ENCODE data around the gene IL23A. TPM values are rescaled to one million over a fixed set of nuclear protein-coding genes. Genes with fewer than 3 reads are reported as not detected.
A peak's percentile ranks its signal among the peaks of the same experiment; 100 is the strongest.
"Not testable (repeated sequence)": the region's sequence is repeated elsewhere in the genome, so short reads cannot be mapped to it uniquely, and the experiment has no call there.

Gene IL23A
- total and polyA plus RNA-seq, 2 experiments from 2014 or later, result 0.31 TPM; not detected in 1

DNA sequence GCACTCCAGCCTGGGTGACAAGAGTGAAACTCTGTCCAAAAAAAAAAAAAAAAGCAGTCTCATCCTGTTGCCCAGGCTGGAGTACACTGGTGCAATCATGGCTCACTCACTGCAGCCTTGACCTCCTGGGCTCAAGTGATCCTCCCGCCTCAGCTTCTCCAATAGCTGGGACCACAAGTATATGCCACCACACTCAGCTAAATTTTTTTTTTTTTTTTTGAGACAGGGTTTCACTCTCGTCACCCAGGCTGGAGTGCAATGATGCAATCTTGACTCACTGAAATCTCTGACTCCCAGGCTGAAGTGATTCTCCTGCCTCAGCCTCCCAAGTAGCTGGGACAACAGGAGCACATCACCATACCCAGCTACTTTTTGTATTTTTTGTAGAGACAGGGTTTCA, 17.7 kb upstream of the IL23A start:
- Histone ChIP-seq H3K4me3 (no peak overlapping the region), H3K9ac (no peak overlapping the region), H3K9me2 (ENCODE audit: insufficient read depth) (no peaks in the 10 kb centered on the region), H3K27ac (no peak overlapping the region), H4K20me1 (ENCODE audit: insufficient read depth) (no peaks in the 10 kb centered on the region), H3K4me1 (ENCODE audit: insufficient read depth) (peaks cover 8% of the 10 kb centered on the region; the same call in 1 of the 2 replicates), H3K36me3 (ENCODE audit: low read depth) (no peaks in the 10 kb centered on the region), H3K27me3 (replicated peaks; ENCODE audit: insufficient read depth) (no peaks in the 10 kb centered on the region), H3K9me3 (ENCODE audit: low read depth) (no peaks in the 10 kb centered on the region), H2AFZ (no peak overlapping the region), H3K79me2 (ENCODE audit: insufficient read depth) (no peaks in the 10 kb centered on the region), H3F3A (ENCODE audit: insufficient read depth) (no peaks in the 10 kb centered on the region), H3K4me2 (ENCODE audit: unreplicated experiment) (no peak overlapping the region)
- no peak for TF ChIP-seq EZH2 (IDR thresholded peaks at IDR 0.05; ENCODE audit: insufficient read depth, poor library complexity, severe bottlenecking)
- TF ChIP-seq EZH2phosphoT487 (IDR thresholded peaks at IDR 0.05; ENCODE audit: insufficient read depth, low read depth), result no peak
- in situ Hi-C loops (cut with MboI), result no loop called here
- peak; percentile 45 for DNase-seq
- 45 to 52% methylated on average over 2 of the region's 2 CpGs for WGBS, 2 experiments (ENCODE audit: low coverage in 1 of 2, low lambda C conversion rate in 2 of 2, missing lambda C conversion rate in 2 of 2)

DNA sequence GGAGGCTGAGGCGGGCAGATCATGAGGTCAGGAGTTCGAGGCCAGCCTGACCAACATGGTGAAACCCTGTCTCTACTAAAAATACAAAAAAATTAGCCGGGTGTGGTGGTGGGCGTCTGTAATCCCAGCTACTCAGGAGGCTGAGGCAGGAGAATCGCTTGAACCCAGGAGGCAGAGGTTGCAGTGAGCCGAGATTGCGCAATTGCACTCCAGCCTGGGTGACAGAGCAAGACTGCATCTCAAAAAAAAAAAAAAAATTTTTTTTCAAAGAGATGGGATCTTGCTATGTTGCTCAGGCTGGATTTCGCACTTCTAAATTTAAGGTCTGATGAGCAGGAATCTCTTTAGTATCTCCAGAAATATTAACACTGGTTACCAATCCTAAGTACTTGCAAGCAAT, 17.1 kb upstream of the IL23A start:
- H3F3A ChIP-seq (ENCODE audit: insufficient read depth); H4K20me1 ChIP-seq (ENCODE audit: insufficient read depth); H3K27me3 ChIP-seq (replicated peaks; ENCODE audit: insufficient read depth); H2AFZ ChIP-seq; H3K4me1 ChIP-seq (ENCODE audit: insufficient read depth); H3K9me2 ChIP-seq (ENCODE audit: insufficient read depth); H3K36me3 ChIP-seq (ENCODE audit: low read depth); H3K9ac ChIP-seq; DNase-seq; in situ Hi-C loops (cut with MboI); H3K9me3 ChIP-seq (ENCODE audit: low read depth); H3K4me2 ChIP-seq (ENCODE audit: unreplicated experiment); H3K4me3 ChIP-seq; H3K27ac ChIP-seq; H3K79me2 ChIP-seq (ENCODE audit: insufficient read depth): not testable (repeated sequence)
- 93 to 99% methylated on average over 8 of the region's 8 CpGs for WGBS, 2 experiments (ENCODE audit: low coverage in 1 of 2, low lambda C conversion rate in 2 of 2, missing lambda C conversion rate in 2 of 2)

DNA sequence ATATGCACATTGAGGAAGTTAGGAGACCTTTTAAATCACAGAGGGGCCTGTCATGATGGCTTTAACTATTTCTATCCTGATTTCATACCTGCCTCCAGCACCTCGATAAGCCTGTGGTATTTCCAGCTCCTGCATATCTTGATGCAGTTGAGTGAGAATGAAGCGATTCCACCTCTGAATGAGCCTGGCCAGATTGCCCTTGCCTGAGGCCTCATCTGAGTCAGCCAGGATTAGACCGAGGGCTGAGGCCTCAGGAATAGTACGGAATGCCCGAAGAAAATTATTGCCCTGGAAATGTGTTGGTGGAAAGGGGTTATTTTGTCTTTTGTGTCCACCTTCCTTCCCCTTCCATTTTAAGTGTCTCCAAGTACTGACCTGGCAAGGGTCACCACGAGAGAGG, 14.5 kb upstream of the IL23A start:
- in situ Hi-C loops (cut with MboI), result no loop called here
- no peaks in the 10 kb centered on the region for H3K27me3 ChIP-seq (replicated peaks; ENCODE audit: insufficient read depth)
- H2AFZ ChIP-seq, result no peak overlapping the region
- no peak for DNase-seq
- H3K9me2 ChIP-seq (ENCODE audit: insufficient read depth), result no peaks in the 10 kb centered on the region
- H3K9ac ChIP-seq, result no peak overlapping the region
- H3K9me3 ChIP-seq (ENCODE audit: low read depth), result no peaks in the 10 kb centered on the region
- 88 to 95% methylated on average over 6 of the region's 6 CpGs for WGBS, 2 experiments (ENCODE audit: low coverage in 1 of 2, low lambda C conversion rate in 2 of 2, missing lambda C conversion rate in 2 of 2)
- no peaks in the 10 kb centered on the region for H3K79me2 ChIP-seq (ENCODE audit: insufficient read depth)
- H4K20me1 ChIP-seq (ENCODE audit: insufficient read depth), result no peaks in the 10 kb centered on the region
- no peak overlapping the region for H3K27ac ChIP-seq
- H3K36me3 ChIP-seq (ENCODE audit: low read depth), result 0 out of 2 replicates have a peak, but pooled peaks cover 4% of the 10 kb centered on the region
- H3K4me2 ChIP-seq (ENCODE audit: unreplicated experiment), result no peak overlapping the region
- no peak overlapping the region for H3K4me3 ChIP-seq
- no peaks in the 10 kb centered on the region for H3K4me1 ChIP-seq (ENCODE audit: insufficient read depth)
- no peak for TF ChIP-seq EZH2 (IDR thresholded peaks at IDR 0.05; ENCODE audit: insufficient read depth, poor library complexity, severe bottlenecking)
- no peak for TF ChIP-seq EZH2phosphoT487 (IDR thresholded peaks at IDR 0.05; ENCODE audit: insufficient read depth, low read depth)
- H3F3A ChIP-seq (ENCODE audit: insufficient read depth), result no peaks in the 10 kb centered on the region

DNA sequence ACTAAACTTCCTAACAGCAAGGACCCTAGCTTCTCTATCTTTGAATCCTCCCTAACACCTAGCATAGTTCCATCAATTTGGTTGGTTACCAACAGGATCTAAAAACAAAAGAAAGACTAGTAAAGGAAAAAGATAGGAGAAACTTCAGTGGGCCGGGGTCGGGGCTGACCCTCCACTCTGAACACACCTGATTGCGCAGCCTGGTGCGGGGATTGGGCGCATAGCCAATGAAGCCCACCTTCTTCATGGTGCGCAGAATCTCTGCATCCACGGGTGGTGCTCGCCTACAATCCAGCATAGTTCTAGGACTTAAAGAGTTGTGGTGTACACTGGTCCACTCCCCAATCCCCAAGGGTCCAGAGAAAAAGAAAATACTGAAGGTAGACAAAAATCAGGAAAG, 12.6 kb upstream of the IL23A start:
- Histone ChIP-seq H3K27me3 (replicated peaks; ENCODE audit: insufficient read depth) (no peaks in the 10 kb centered on the region), H3K79me2 (ENCODE audit: insufficient read depth) (no peaks in the 10 kb centered on the region), H3K9ac (no peak overlapping the region), H3F3A (ENCODE audit: insufficient read depth) (no peaks in the 10 kb centered on the region), H3K4me1 (ENCODE audit: insufficient read depth) (no peaks in the 10 kb centered on the region), H3K4me3 (no peak overlapping the region), H3K27ac (no peak overlapping the region), H3K36me3 (ENCODE audit: low read depth) (0 out of 2 replicates have a peak, but pooled peaks cover 4% of the 10 kb centered on the region), H3K9me2 (ENCODE audit: insufficient read depth) (no peaks in the 10 kb centered on the region), H4K20me1 (ENCODE audit: insufficient read depth) (no peaks in the 10 kb centered on the region), H2AFZ (no peak overlapping the region), H3K9me3 (ENCODE audit: low read depth) (no peaks in the 10 kb centered on the region), H3K4me2 (ENCODE audit: unreplicated experiment) (no peak overlapping the region)
- in situ Hi-C loops (cut with MboI), result no loop called here
- 91% methylated on average over 8 of the region's 8 CpGs for WGBS, 2 experiments (ENCODE audit: low coverage in 1 of 2, low lambda C conversion rate in 2 of 2, missing lambda C conversion rate in 2 of 2)
- no peak for DNase-seq
- no peak for TF ChIP-seq EZH2phosphoT487 (IDR thresholded peaks at IDR 0.05; ENCODE audit: insufficient read depth, low read depth)
- TF ChIP-seq EZH2 (IDR thresholded peaks at IDR 0.05; ENCODE audit: insufficient read depth, poor library complexity, severe bottlenecking), result no peak

DNA sequence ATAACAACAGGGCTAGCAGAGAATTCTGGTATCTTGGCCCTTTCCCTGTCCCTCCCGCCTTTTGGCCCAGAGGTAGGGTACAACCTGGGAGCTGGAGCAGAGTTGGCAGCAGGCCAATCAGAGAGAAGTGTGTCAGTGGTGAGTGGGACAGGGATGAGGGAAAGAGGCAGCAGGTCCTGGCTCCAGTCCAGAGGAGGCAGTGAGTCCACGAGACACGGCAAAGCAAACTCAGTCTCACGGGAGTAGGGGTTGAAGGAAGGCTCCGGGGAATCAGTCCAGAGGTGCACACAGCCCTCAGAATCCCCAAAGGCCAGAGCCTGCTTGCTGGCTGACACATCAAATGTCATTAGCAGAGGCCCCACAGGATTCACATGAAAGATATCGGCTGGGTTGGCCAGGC, 12.2 kb upstream of the IL23A start:
- Histone ChIP-seq H3K4me2 (ENCODE audit: unreplicated experiment) (no peak overlapping the region), H3K4me1 (ENCODE audit: insufficient read depth) (no peaks in the 10 kb centered on the region), H3K9me2 (ENCODE audit: insufficient read depth) (no peaks in the 10 kb centered on the region), H3F3A (ENCODE audit: insufficient read depth) (no peaks in the 10 kb centered on the region), H3K4me3 (no peak overlapping the region), H4K20me1 (ENCODE audit: insufficient read depth) (no peaks in the 10 kb centered on the region), H3K27ac (no peak overlapping the region), H2AFZ (no peak overlapping the region), H3K9ac (no peak overlapping the region), H3K36me3 (ENCODE audit: low read depth) (0 out of 2 replicates have a peak, but pooled peaks cover 4% of the 10 kb centered on the region), H3K27me3 (replicated peaks; ENCODE audit: insufficient read depth) (no peaks in the 10 kb centered on the region), H3K9me3 (ENCODE audit: low read depth) (no peaks in the 10 kb centered on the region), H3K79me2 (ENCODE audit: insufficient read depth) (no peaks in the 10 kb centered on the region)
- no peak for TF ChIP-seq EZH2phosphoT487 (IDR thresholded peaks at IDR 0.05; ENCODE audit: insufficient read depth, low read depth)
- no peak for TF ChIP-seq EZH2 (IDR thresholded peaks at IDR 0.05; ENCODE audit: insufficient read depth, poor library complexity, severe bottlenecking)
- DNase-seq, result no peak
- in situ Hi-C loops (cut with MboI), result no loop called here
- 85 to 91% methylated on average over 6 of the region's 6 CpGs for WGBS, 2 experiments (ENCODE audit: low coverage in 1 of 2, low lambda C conversion rate in 2 of 2, missing lambda C conversion rate in 2 of 2)

Measured in GM23248 (cell line).